ENCODE measurements around the gene FKBP15.

The FKBP15 gene

GRCh38 chr9:113153599-113153998 lies 67.5 kb downstream of the FKBP15 start:
- H3K36me3 ChIP-seq (ENCODE audit: insufficient read depth, low read length) = peaks cover 4% of the 10 kb centered on the region
- no peak overlapping the region for H3K27ac ChIP-seq (ENCODE audit: low read length)
- H3K9ac ChIP-seq (ENCODE audit: low read depth, low read length) = no peak overlapping the region
- H3K27me3 ChIP-seq (ENCODE audit: insufficient read depth, low read length, poor library complexity) = no peaks in the 10 kb centered on the region
- H3K4me1 ChIP-seq (ENCODE audit: insufficient read depth, low read length) = peaks cover 36% of the 10 kb centered on the region
- no peak overlapping the region for H3K4me2 ChIP-seq (ENCODE audit: insufficient read depth, low read length)
- H3K9me3 ChIP-seq (ENCODE audit: insufficient read depth, low read length, severe bottlenecking) = no peaks in the 10 kb centered on the region
- no peak for TF ChIP-seq CTCF (IDR thresholded peaks at IDR 0.05; ENCODE audit: borderline replicate concordance, extremely low read depth, low read length, poor library complexity, severe bottlenecking)
- TF ChIP-seq EZH2 (IDR thresholded peaks at IDR 0.05; ENCODE audit: borderline replicate concordance, low read depth, low read length, severe bottlenecking) = no peak
- H2AFZ ChIP-seq (ENCODE audit: low read depth, low read length) = no peak overlapping the region
- DNase-seq (no peak), ATAC-seq (ENCODE audit: insufficient read depth, low read depth) (no peak)
- no peaks in the 10 kb centered on the region for H4K20me1 ChIP-seq (ENCODE audit: insufficient read depth, low read length)
- no peak overlapping the region for H3K4me3 ChIP-seq (ENCODE audit: low read depth in 1 of 2, low read length in 2 of 2)
- H3K79me2 ChIP-seq (ENCODE audit: insufficient read depth, low read length) = no peaks in the 10 kb centered on the region

- no peak for DNase-seq
- Histone ChIP-seq H3K27me3 (ENCODE audit: insufficient read depth, low read length, poor library complexity) (no peaks in the 10 kb centered on the region), H4K20me1 (ENCODE audit: insufficient read depth, low read length) (no peaks in the 10 kb centered on the region), H3K4me3 (ENCODE audit: low read depth in 1 of 2, low read length in 2 of 2) (no peak overlapping the region), H3K4me2 (ENCODE audit: insufficient read depth, low read length) (peak overlapping the region; percentile 85; the same call in 1 of the 2 replicates), H3K4me1 (ENCODE audit: insufficient read depth, low read length) (peaks cover 36% of the 10 kb centered on the region), H3K27ac (ENCODE audit: low read length) (no peak overlapping the region), H3K79me2 (ENCODE audit: insufficient read depth, low read length) (no peaks in the 10 kb centered on the region), H3K36me3 (ENCODE audit: insufficient read depth, low read length) (no peaks in the 10 kb centered on the region), H2AFZ (ENCODE audit: low read depth, low read length) (no peak overlapping the region), H3K9me3 (ENCODE audit: insufficient read depth, low read length, severe bottlenecking) (no peaks in the 10 kb centered on the region), H3K9ac (ENCODE audit: low read depth, low read length) (no peak overlapping the region)
- ATAC-seq (ENCODE audit: insufficient read depth, low read depth) = no peak
- no peak for TF ChIP-seq EZH2 (IDR thresholded peaks at IDR 0.05; ENCODE audit: borderline replicate concordance, low read depth, low read length, severe bottlenecking)
- peak; percentile 21 for TF ChIP-seq CTCF (IDR thresholded peaks at IDR 0.05; ENCODE audit: borderline replicate concordance, extremely low read depth, low read length, poor library complexity, severe bottlenecking)
Observed at GRCh38 chr9:113152699-113153098, 68.4 kb downstream of the FKBP15 start.

GRCh38 chr9:113151696-113152630 lies 69.1 kb downstream of the FKBP15 start:
- H3K4me3 ChIP-seq (ENCODE audit: low read depth in 1 of 2, low read length in 2 of 2) = peak overlapping the region; percentile 68 to 91; a peak in 3 of 4 replicates
- peaks cover 6% of the 10 kb centered on the region for H3K27me3 ChIP-seq (ENCODE audit: insufficient read depth, low read length, poor library complexity)
- H2AFZ ChIP-seq (ENCODE audit: low read depth, low read length) = peak overlapping the region; percentile 91
- peak overlapping the region; percentile 67 for H3K9ac ChIP-seq (ENCODE audit: low read depth, low read length)
- TF ChIP-seq EZH2 (IDR thresholded peaks at IDR 0.05; ENCODE audit: borderline replicate concordance, low read depth, low read length, severe bottlenecking) (no peak), CTCF (IDR thresholded peaks at IDR 0.05; ENCODE audit: borderline replicate concordance, extremely low read depth, low read length, poor library complexity, severe bottlenecking) (no peak)
- H3K36me3 ChIP-seq (ENCODE audit: insufficient read depth, low read length) = no peaks in the 10 kb centered on the region
- no peak overlapping the region for H3K27ac ChIP-seq (ENCODE audit: low read length)
- no peaks in the 10 kb centered on the region for H4K20me1 ChIP-seq (ENCODE audit: insufficient read depth, low read length)
- DNase-seq (no peak), ATAC-seq (ENCODE audit: insufficient read depth, low read depth) (no peak)
- peaks cover 36% of the 10 kb centered on the region for H3K4me1 ChIP-seq (ENCODE audit: insufficient read depth, low read length)
- no peaks in the 10 kb centered on the region for H3K79me2 ChIP-seq (ENCODE audit: insufficient read depth, low read length)
- H3K9me3 ChIP-seq (ENCODE audit: insufficient read depth, low read length, severe bottlenecking) = no peaks in the 10 kb centered on the region
- peak overlapping the region; percentile 85 for H3K4me2 ChIP-seq (ENCODE audit: insufficient read depth, low read length)

Data from DND-41 (cell line).